Astrocyte (in vitro differentiated cells and primary cell): ENCODE data around the gene ST8SIA6.

Experiments used
- EZH2 ChIP-seq: IDR thresholded peaks from 2 replicates; pipeline ENCODE4 v1.6.1; 2012; ENCODE audit warnings: mild to moderate bottlenecking, low read length, inconsistent platforms; ENCODE audit not compliant: insufficient read depth
- TF ChIP-seq, protein P1 (sequence below): IDR thresholded peaks from 2 replicates; pipeline ENCODE4 v1.5.1; 2011; ENCODE audit warnings: low read depth, mild to moderate bottlenecking, inconsistent platforms, low read length, moderate library complexity; ENCODE audit not compliant: insufficient read depth

DNA sequence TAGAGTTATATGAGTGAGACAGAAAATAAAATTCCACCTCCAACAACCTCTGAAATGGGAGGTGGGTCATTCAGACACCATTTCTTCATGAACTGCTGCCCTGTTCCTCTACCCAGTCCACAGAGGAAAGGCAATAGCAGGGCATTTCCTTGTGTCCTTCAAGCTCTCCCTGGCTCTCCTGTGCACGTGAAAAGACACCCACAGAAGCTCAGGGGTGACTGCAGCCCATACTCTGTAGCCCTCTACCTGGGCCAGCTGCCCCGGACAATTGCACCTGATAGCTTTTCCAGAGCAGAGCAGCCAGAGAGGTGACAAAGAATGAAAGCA lies 10.0 kb downstream of the ST8SIA6 start:
- TF ChIP-seq, protein P1, sequence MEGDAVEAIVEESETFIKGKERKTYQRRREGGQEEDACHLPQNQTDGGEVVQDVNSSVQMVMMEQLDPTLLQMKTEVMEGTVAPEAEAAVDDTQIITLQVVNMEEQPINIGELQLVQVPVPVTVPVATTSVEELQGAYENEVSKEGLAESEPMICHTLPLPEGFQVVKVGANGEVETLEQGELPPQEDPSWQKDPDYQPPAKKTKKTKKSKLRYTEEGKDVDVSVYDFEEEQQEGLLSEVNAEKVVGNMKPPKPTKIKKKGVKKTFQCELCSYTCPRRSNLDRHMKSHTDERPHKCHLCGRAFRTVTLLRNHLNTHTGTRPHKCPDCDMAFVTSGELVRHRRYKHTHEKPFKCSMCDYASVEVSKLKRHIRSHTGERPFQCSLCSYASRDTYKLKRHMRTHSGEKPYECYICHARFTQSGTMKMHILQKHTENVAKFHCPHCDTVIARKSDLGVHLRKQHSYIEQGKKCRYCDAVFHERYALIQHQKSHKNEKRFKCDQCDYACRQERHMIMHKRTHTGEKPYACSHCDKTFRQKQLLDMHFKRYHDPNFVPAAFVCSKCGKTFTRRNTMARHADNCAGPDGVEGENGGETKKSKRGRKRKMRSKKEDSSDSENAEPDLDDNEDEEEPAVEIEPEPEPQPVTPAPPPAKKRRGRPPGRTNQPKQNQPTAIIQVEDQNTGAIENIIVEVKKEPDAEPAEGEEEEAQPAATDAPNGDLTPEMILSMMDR: no peak
- no peak for TF ChIP-seq EZH2
